ENCODE data around the gene HELZ.

Gene HELZ

GRCh38 chr17:67187927-67188326 lies 57.1 kb downstream of the HELZ start:
- TF ChIP-seq, protein P1, sequence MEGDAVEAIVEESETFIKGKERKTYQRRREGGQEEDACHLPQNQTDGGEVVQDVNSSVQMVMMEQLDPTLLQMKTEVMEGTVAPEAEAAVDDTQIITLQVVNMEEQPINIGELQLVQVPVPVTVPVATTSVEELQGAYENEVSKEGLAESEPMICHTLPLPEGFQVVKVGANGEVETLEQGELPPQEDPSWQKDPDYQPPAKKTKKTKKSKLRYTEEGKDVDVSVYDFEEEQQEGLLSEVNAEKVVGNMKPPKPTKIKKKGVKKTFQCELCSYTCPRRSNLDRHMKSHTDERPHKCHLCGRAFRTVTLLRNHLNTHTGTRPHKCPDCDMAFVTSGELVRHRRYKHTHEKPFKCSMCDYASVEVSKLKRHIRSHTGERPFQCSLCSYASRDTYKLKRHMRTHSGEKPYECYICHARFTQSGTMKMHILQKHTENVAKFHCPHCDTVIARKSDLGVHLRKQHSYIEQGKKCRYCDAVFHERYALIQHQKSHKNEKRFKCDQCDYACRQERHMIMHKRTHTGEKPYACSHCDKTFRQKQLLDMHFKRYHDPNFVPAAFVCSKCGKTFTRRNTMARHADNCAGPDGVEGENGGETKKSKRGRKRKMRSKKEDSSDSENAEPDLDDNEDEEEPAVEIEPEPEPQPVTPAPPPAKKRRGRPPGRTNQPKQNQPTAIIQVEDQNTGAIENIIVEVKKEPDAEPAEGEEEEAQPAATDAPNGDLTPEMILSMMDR (IDR thresholded peaks at IDR 0.05) = no peak
- DNase-seq = no peak
- intact Hi-C loops (cut with DNase I; ENCODE audit: low total_unique reads) = no loop called here
- H3K4me3 ChIP-seq = no peak overlapping the region
- H3K27ac ChIP-seq = no peak overlapping the region
- H3K9me3 ChIP-seq = no peaks in the 10 kb centered on the region
- peaks cover 0 to 20% (median 8%) of the 10 kb centered on the region in 3 donors for H3K36me3 ChIP-seq
- no peaks in the 10 kb centered on the region for H3K4me1 ChIP-seq
- no peaks in the 10 kb centered on the region for H3K27me3 ChIP-seq

DNA sequence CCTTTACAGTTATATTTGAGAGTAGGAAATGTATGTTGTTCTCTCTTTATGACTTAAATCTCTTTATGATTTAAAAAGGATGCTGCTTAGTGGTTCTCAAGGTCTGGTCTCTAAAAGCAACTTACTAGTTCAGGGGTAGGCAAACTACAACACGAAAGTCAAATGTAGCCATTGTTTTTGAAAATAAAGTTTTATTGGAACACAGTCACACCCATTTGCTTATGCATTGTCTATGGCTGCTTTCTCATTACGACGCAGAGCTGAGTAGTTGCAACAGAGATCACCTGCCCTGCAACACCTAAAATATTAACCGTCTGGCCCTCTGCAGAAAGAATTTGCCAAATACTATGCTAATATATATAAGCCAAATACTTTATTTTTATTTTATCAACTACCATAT lies 58.2 kb downstream of the HELZ start:
- TF ChIP-seq, protein P1 (IDR thresholded peaks at IDR 0.05) = no peak
- no peaks in the 10 kb centered on the region for H3K27me3 ChIP-seq
- no peaks in the 10 kb centered on the region for H3K9me3 ChIP-seq
- H3K4me1 ChIP-seq = no peaks in the 10 kb centered on the region
- H3K4me3 ChIP-seq = no peak overlapping the region
- intact Hi-C loops (cut with DNase I; ENCODE audit: low total_unique reads) = no loop called here
- peaks cover 0 to 17% (median 8%) of the 10 kb centered on the region in 3 donors for H3K36me3 ChIP-seq
- no peak overlapping the region for H3K27ac ChIP-seq
- DNase-seq = no peak

GRCh38 chr17:67183531-67183930 lies 61.5 kb downstream of the HELZ start:
- Histone ChIP-seq H3K9me3 (no peaks in the 10 kb centered on the region), H3K27me3 (no peaks in the 10 kb centered on the region), H3K27ac (no peak overlapping the region), H3K4me1 (no peaks in the 10 kb centered on the region), H3K36me3 (peaks cover under 1 to 17% (median 8%) of the 10 kb centered on the region in 3 donors), H3K4me3 (no peak overlapping the region)
- intact Hi-C loops (cut with DNase I; ENCODE audit: low total_unique reads) = no loop called here
- TF ChIP-seq, protein P1 (IDR thresholded peaks at IDR 0.05) = no peak
- no peak for DNase-seq

GRCh38 chr17:67181825-67182224 lies 63.2 kb downstream of the HELZ start:
- H3K27ac ChIP-seq = no peak overlapping the region
- no peak for DNase-seq
- no peaks in the 10 kb centered on the region for H3K4me1 ChIP-seq
- no peaks in the 10 kb centered on the region for H3K9me3 ChIP-seq
- no peaks in the 10 kb centered on the region for H3K27me3 ChIP-seq
- intact Hi-C loops (cut with DNase I; ENCODE audit: low total_unique reads) = no loop called here
- TF ChIP-seq, protein P1 (IDR thresholded peaks at IDR 0.05) = no peak
- peaks cover 2 to 11% (median 8%) of the 10 kb centered on the region in 3 donors for H3K36me3 ChIP-seq
- no peak overlapping the region for H3K4me3 ChIP-seq

DNA sequence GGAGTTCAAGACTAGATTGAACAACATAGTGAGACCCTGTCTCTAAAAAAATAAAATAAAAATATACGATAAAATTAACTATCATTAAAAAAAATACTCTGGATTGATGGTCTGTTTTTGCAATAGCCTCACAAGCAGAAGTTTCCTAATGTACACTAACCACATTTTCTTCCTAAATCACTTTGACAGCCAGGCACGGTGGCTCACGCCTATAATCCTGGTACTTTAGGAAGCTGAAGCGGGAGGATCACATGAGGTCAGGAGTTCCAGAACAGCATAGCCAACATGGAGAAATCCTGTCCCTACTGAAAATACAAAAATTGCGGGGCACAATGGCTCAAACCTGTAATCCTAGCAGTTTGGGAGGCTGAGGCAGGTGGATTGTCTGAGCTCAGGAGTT lies 64.7 kb downstream of the HELZ start:
- H3K27me3 ChIP-seq = no peaks in the 10 kb centered on the region
- H3K36me3 ChIP-seq = peaks cover 12 to 18% (median 17%) of the 10 kb centered on the region in 3 donors
- no peaks in the 10 kb centered on the region for H3K9me3 ChIP-seq
- H3K4me1 ChIP-seq = no peaks in the 10 kb centered on the region
- TF ChIP-seq, protein P1 (IDR thresholded peaks at IDR 0.05) = no peak
- H3K4me3 ChIP-seq = no peak overlapping the region
- no peak for DNase-seq
- no peak overlapping the region for H3K27ac ChIP-seq
- intact Hi-C loops (cut with DNase I; ENCODE audit: low total_unique reads) = no loop called here

DNA sequence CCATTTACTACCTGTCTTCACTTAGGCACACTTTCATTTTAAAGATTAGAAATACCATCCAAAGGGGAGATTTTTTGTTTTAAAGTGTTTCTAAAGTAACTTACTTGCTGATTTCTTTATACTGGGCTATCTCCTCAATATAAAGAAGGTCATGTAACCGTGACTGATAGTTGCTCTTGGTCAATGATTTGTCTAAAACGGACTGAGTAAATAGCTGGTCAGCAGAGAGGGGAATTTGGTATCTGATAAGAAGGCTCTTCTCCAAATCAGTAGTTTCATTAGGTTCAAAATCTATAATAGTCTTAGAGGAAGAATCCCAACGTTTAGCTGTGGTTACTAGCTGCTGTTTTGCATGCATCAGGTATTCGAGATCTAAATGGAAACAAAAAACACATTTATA lies 66.4 kb downstream of the HELZ start:
- TF ChIP-seq, protein P1 (IDR thresholded peaks at IDR 0.05) = no peak
- no peaks in the 10 kb centered on the region for H3K9me3 ChIP-seq
- H3K4me3 ChIP-seq = no peak overlapping the region
- intact Hi-C loops (cut with DNase I; ENCODE audit: low total_unique reads) = no loop called here
- DNase-seq = no peak
- H3K36me3 ChIP-seq = peaks cover 18 to 24% (median 21%) of the 10 kb centered on the region in 3 donors
- H3K27ac ChIP-seq = no peak overlapping the region
- H3K27me3 ChIP-seq = no peaks in the 10 kb centered on the region
- no peaks in the 10 kb centered on the region for H3K4me1 ChIP-seq
